Daoy (cell line): ENCODE results near the gene HPD. TPM values are rescaled to one million over a fixed set of nuclear protein-coding genes. Genes with fewer than 3 reads are reported as not detected.
A peak's percentile ranks its signal among the peaks of the same experiment; 100 is the strongest.

Source experiments
- DNase-seq: peaks from one replicate; pipeline ENCODE4 v3.0.0-alpha.2; 2015; ENCODE audit warnings: low read depth
- total RNA-seq: library from RNA; depleted of rRNA; stranded (reverse); fragments of >200 nt; shearing (Covaris generic); gene quantifications from 2 replicates; pipeline ENCODE4 v1.2.3, GENCODE V29; 2014

HPD gene
- total RNA-seq, 1 experiment from 2014 or later = not detected

GRCh38 chr12:121811434-121812319 lies 47.0 kb downstream of the HPD start:
- peak; percentile 74 for DNase-seq

- DNase-seq = no peak
Measured at GRCh38 chr12:121810833-121811433, 47.7 kb downstream of the HPD start.

GRCh38 chr12:121810234-121810817 lies 48.3 kb downstream of the HPD start:
- DNase-seq = no peak

- no peak for DNase-seq
Measured at GRCh38 chr12:121809712-121810116, 48.9 kb downstream of the HPD start.

GRCh38 chr12:121808623-121809022 lies 50.0 kb downstream of the HPD start:
- DNase-seq = no peak

GRCh38 chr12:121807642-121808347 lies 50.9 kb downstream of the HPD start:
- DNase-seq = no peak

- no peak for DNase-seq
Measured at GRCh38 chr12:121806546-121807423, 51.9 kb downstream of the HPD start.

GRCh38 chr12:121806009-121806545 lies 52.6 kb downstream of the HPD start:
- DNase-seq = no peak

GRCh38 chr12:121805171-121806008 lies 53.3 kb downstream of the HPD start:
- no peak for DNase-seq

GRCh38 chr12:121804417-121805111 lies 54.1 kb downstream of the HPD start:
- peak; percentile 50 for DNase-seq

GRCh38 chr12:121803861-121804416 lies 54.7 kb downstream of the HPD start, which contains the start of gene SETD1B:
Gene SETD1B (plus strand): TSS chr12:121804009. CDS start chr12:121804738, 729 bp downstream.
- peak; percentile 75 for DNase-seq

- peak; percentile 97 for DNase-seq
Measured at GRCh38 chr12:121802843-121803698, 55.6 kb downstream of the HPD start.

- no peak for DNase-seq
Measured at GRCh38 chr12:121802485-121802842, 56.2 kb downstream of the HPD start.

GRCh38 chr12:121801595-121802484 lies 56.8 kb downstream of the HPD start:
- DNase-seq = peak; percentile 54

GRCh38 chr12:121800694-121801594 lies 57.7 kb downstream of the HPD start:
- peak; percentile 88 for DNase-seq
